GM19395 (cell line): ENCODE measurements around the gene AMPD2.

Source experiments
- ATAC-seq: cut with Tn5 transposase; IDR thresholded peaks from one replicate; pipeline ENCODE4 v1.9.1; 2021; ENCODE audit warnings: mild to moderate bottlenecking, moderate library complexity; ENCODE audit not compliant: unreplicated experiment

Gene AMPD2

GRCh38 chr1:109630081-109630897 is 10.7 kb downstream of the AMPD2 start:
- ATAC-seq = no peak

GRCh38 chr1:109630898-109631512 is 11.4 kb downstream of the AMPD2 start:
- ATAC-seq = no peak

- ATAC-seq = no peak
Measured at GRCh38 chr1:109631513-109632505, 12.2 kb downstream of the AMPD2 start.

GRCh38 chr1:109632671-109633346 is 13.2 kb downstream of the AMPD2 start:
- ATAC-seq = no peak

- no peak for ATAC-seq
Measured at GRCh38 chr1:109634292-109634691, 14.7 kb downstream of the AMPD2 start.

GRCh38 chr1:109634771-109635750 is 15.4 kb downstream of the AMPD2 start:
- ATAC-seq = no peak

GRCh38 chr1:109635862-109636200 is 16.2 kb downstream of the AMPD2 start:
- no peak for ATAC-seq

GRCh38 chr1:109636201-109636952 is 16.7 kb downstream of the AMPD2 start:
- ATAC-seq = no peak

- no peak for ATAC-seq
Measured at GRCh38 chr1:109637446-109637845, 17.8 kb downstream of the AMPD2 start.

GRCh38 chr1:109639063-109639840 is 19.6 kb downstream of the AMPD2 start:
- ATAC-seq = no peak

GRCh38 chr1:109639841-109640184 is 20.2 kb downstream of the AMPD2 start:
- ATAC-seq = no peak

GRCh38 chr1:109640285-109640865 is 20.7 kb downstream of the AMPD2 start:
- ATAC-seq = peak; percentile 80

GRCh38 chr1:109641078-109641740 is 21.6 kb downstream of the AMPD2 start:
- no peak for ATAC-seq

GRCh38 chr1:109641861-109642260 is 22.2 kb downstream of the AMPD2 start:
- no peak for ATAC-seq

- no peak for ATAC-seq
Measured at GRCh38 chr1:109642626-109643025, 23.0 kb downstream of the AMPD2 start.

- ATAC-seq = peak; percentile 92
Measured at GRCh38 chr1:109643385-109644230, 24.0 kb downstream of the AMPD2 start.
